Neural progenitor cell (in vitro differentiated cells): Measurements from ENCODE around the gene MYO1E. TPM values are rescaled to one million over a fixed set of nuclear protein-coding genes. Genes with fewer than 3 reads are reported as not detected.
"Not testable (repeated sequence)": the region's sequence is repeated elsewhere in the genome, so short reads cannot be mapped to it uniquely, and the experiment has no call there.

ENCODE experiments used
- DNase-seq: peaks from one replicate; pipeline ENCODE4 v3.0.0-alpha.2; 2016; ENCODE audit warnings: low spot score
- H2AFZ ChIP-seq: fragments of 200-600 bp; sonication (generic); replicated peaks from 2 replicates; pipeline ENCODE4 v1.6.1; 2016; ENCODE audit warnings: antibody characterized with exemption
- H3F3A ChIP-seq: fragments of 200-600 bp; sonication (generic); 2 replicates; pipeline ENCODE4 v1.6.1; 2016; ENCODE audit warnings: antibody characterized with exemption, low read depth
- H3K27ac ChIP-seq: fragments of 200-600 bp; sonication (generic); 2 replicates; pipeline ENCODE4 v1.5.1; 2016; ENCODE audit warnings: mild to moderate bottlenecking
- H3K27me3 ChIP-seq: fragments of 200-600 bp; sonication (generic); 2 replicates; pipeline ENCODE4 v1.6.1; 2016; ENCODE audit warnings: mild to moderate bottlenecking, moderate library complexity
- H3K36me3 ChIP-seq: fragments of 200-600 bp; sonication (generic); 2 replicates; pipeline ENCODE4 v1.5.1; 2016
- H3K4me1 ChIP-seq: fragments of 200-600 bp; sonication (generic); 2 replicates; pipeline ENCODE4 v1.6.1; 2016; ENCODE audit warnings: mixed run types
- H3K4me2 ChIP-seq: fragments of 200-600 bp; sonication (generic); 2 replicates; pipeline ENCODE4 v1.6.1; 2016
- H3K4me3 ChIP-seq: fragments of 200-600 bp; sonication (generic); 2 replicates; pipeline ENCODE4 v1.5.1; 2016
- H3K79me2 ChIP-seq: fragments of 200-600 bp; sonication (generic); 2 replicates; pipeline ENCODE4 v1.6.1; 2016; ENCODE audit warnings: low read depth
- H3K9ac ChIP-seq: fragments of 200-600 bp; sonication (generic); 2 replicates; pipeline ENCODE4 v1.6.1; 2016
- H3K9me3 ChIP-seq: fragments of 200-600 bp; sonication (generic); 2 replicates; pipeline ENCODE4 v1.5.1; 2016; ENCODE audit warnings: low read depth
- H4K20me1 ChIP-seq: fragments of 200-600 bp; sonication (generic); 2 replicates; pipeline ENCODE4 v1.6.1; 2016; ENCODE audit warnings: low read depth
- H3K27ac Mint-ChIP-seq: 3 replicates; pipeline ENCODE4 v1.8.0; 2021; ENCODE audit warnings: mixed read lengths
- H3K27me3 Mint-ChIP-seq: 2 replicates; pipeline ENCODE4 v1.8.0; 2022; ENCODE audit warnings: low read depth, mild to moderate bottlenecking, inconsistent platforms, moderate library complexity, mixed read lengths; ENCODE audit not compliant: insufficient read depth
- H3K36me3 Mint-ChIP-seq: 3 replicates; pipeline ENCODE4 v1.8.0; 2021; ENCODE audit warnings: mixed read lengths
- H3K4me1 Mint-ChIP-seq: 3 replicates; pipeline ENCODE4 v1.8.0; 2021; ENCODE audit warnings: mixed read lengths
- H3K4me3 Mint-ChIP-seq: 3 replicates; pipeline ENCODE4 v1.8.0; 2021; ENCODE audit warnings: mild to moderate bottlenecking, moderate library complexity, mixed read lengths
- H3K9me3 Mint-ChIP-seq: 3 replicates; pipeline ENCODE4 v1.8.0; 2020; ENCODE audit warnings: mixed read lengths
- CTCF ChIP-seq: fragments of 200-600 bp; sonication (generic); IDR thresholded peaks from 2 replicates; pipeline ENCODE4 v1.5.1; 2017; ENCODE audit warnings: antibody characterized with exemption, mild to moderate bottlenecking
- EZH2 ChIP-seq: fragments of 200-600 bp; sonication (generic); IDR thresholded peaks from 2 replicates; pipeline ENCODE4 v1.6.1; 2017; ENCODE audit warnings: antibody characterized with exemption, mild to moderate bottlenecking, moderate library complexity
- EZH2phosphoT487 ChIP-seq: fragments of 200-600 bp; sonication (generic); IDR thresholded peaks from 2 replicates; pipeline ENCODE4 v1.6.1; 2017; ENCODE audit warnings: antibody characterized with exemption
- total RNA-seq: library from RNA; depleted of rRNA; stranded (reverse); fragments of >200 nt; gene quantifications from 2 replicates; pipeline ENCODE4 v1.2.3, GENCODE V29; 2015; ENCODE audit warnings: low replicate concordance

MYO1E gene
- total RNA-seq, 1 donor from 2014 or later, result 49.7 TPM

GRCh38 chr15:59166601-59167265 lies 205.9 kb downstream of the MYO1E start:
- Mint-ChIP-seq H3K4me3 (no peak overlapping the region), H3K27me3 (no peaks in the 10 kb centered on the region), H3K27ac (no peak overlapping the region), H3K4me1 (peaks cover 17% of the 10 kb centered on the region), H3K36me3 (peaks cover 11% of the 10 kb centered on the region), H3K9me3 (no peaks in the 10 kb centered on the region)
- Histone ChIP-seq H3K9me3 (no peaks in the 10 kb centered on the region), H3F3A (no peaks in the 10 kb centered on the region), H3K79me2 (no peaks in the 10 kb centered on the region), H3K4me2 (no peak overlapping the region), H2AFZ (no peak overlapping the region), H3K9ac (no peak overlapping the region), H3K4me1 (no peaks in the 10 kb centered on the region), H3K36me3 (no peaks in the 10 kb centered on the region), H3K4me3 (no peak overlapping the region), H3K27me3 (no peaks in the 10 kb centered on the region), H4K20me1 (no peaks in the 10 kb centered on the region), H3K27ac (no peak overlapping the region)
- no peak for DNase-seq
- no peak for TF ChIP-seq EZH2
- TF ChIP-seq EZH2phosphoT487, result no peak
- no peak for TF ChIP-seq CTCF

GRCh38 chr15:59166166-59166565 lies 206.5 kb downstream of the MYO1E start:
- Histone ChIP-seq H3K4me3 (no peak overlapping the region), H2AFZ (no peak overlapping the region), H3K27me3 (no peaks in the 10 kb centered on the region), H3K4me2 (no peak overlapping the region), H3K9ac (no peak overlapping the region), H3K9me3 (no peaks in the 10 kb centered on the region), H3K27ac (no peak overlapping the region), H3K79me2 (no peaks in the 10 kb centered on the region), H4K20me1 (no peaks in the 10 kb centered on the region), H3K36me3 (no peaks in the 10 kb centered on the region), H3F3A (no peaks in the 10 kb centered on the region), H3K4me1 (no peaks in the 10 kb centered on the region)
- no peak for TF ChIP-seq CTCF
- no peak for TF ChIP-seq EZH2
- TF ChIP-seq EZH2phosphoT487, result no peak
- no peak for DNase-seq
- Mint-ChIP-seq H3K27me3 (no peaks in the 10 kb centered on the region), H3K4me3 (no peak overlapping the region), H3K36me3 (peaks cover 9% of the 10 kb centered on the region), H3K9me3 (no peaks in the 10 kb centered on the region), H3K27ac (no peak overlapping the region), H3K4me1 (peaks cover 17% of the 10 kb centered on the region)

- H3K4me3 ChIP-seq, result no peak overlapping the region
- Mint-ChIP-seq H3K9me3 (no peaks in the 10 kb centered on the region), H3K27ac (no peak overlapping the region), H3K4me3 (no peak overlapping the region), H3K27me3 (no peaks in the 10 kb centered on the region), H3K4me1 (peaks cover 13% of the 10 kb centered on the region), H3K36me3 (peaks cover 9% of the 10 kb centered on the region)
- H4K20me1 ChIP-seq, result no peaks in the 10 kb centered on the region
- no peaks in the 10 kb centered on the region for H3K9me3 ChIP-seq
- no peaks in the 10 kb centered on the region for H3F3A ChIP-seq
- no peak overlapping the region for H3K27ac ChIP-seq
- no peaks in the 10 kb centered on the region for H3K4me1 ChIP-seq
- no peaks in the 10 kb centered on the region for H3K36me3 ChIP-seq
- DNase-seq, result no peak
- TF ChIP-seq EZH2phosphoT487, result no peak
- no peak for TF ChIP-seq CTCF
- TF ChIP-seq EZH2, result no peak
- no peak overlapping the region for H2AFZ ChIP-seq
- no peaks in the 10 kb centered on the region for H3K79me2 ChIP-seq
- no peaks in the 10 kb centered on the region for H3K27me3 ChIP-seq
- H3K9ac ChIP-seq, result no peak overlapping the region
- no peak overlapping the region for H3K4me2 ChIP-seq
These were observed 206.9 kb downstream of the MYO1E start for GRCh38 chr15:59165726-59166125.

GRCh38 chr15:59162080-59162479 lies 210.6 kb downstream of the MYO1E start:
- not testable (repeated sequence) for H3K9me3 Mint-ChIP-seq, H3K27me3 Mint-ChIP-seq, H3K4me2 ChIP-seq, H3K4me3 Mint-ChIP-seq, H3K27ac Mint-ChIP-seq, H4K20me1 ChIP-seq, H3K36me3 Mint-ChIP-seq, H3K36me3 ChIP-seq, H3K4me3 ChIP-seq, H3K4me1 ChIP-seq, H3K27me3 ChIP-seq, H3K9ac ChIP-seq, H3K79me2 ChIP-seq, DNase-seq, H3F3A ChIP-seq, H3K9me3 ChIP-seq, H3K27ac ChIP-seq, H3K4me1 Mint-ChIP-seq, H2AFZ ChIP-seq
